Suprapubic skin (tissue), 4 donors: ENCODE results near the gene MAST4. TPM values are rescaled to one million over a fixed set of nuclear protein-coding genes. Genes with fewer than 3 reads are reported as not detected.

Experiments
- DNase-seq, 2 donors: peaks; one replicate each; pipeline ENCODE4 v3.0.0-alpha.2; 2019; ENCODE audit warnings: low spot score in 2 of 2
- H3K27ac ChIP-seq: fragments of 200-600 bp; sonication (generic); one replicate; pipeline ENCODE4 v1.5.1; 2019
- H3K27me3 ChIP-seq: fragments of 200-600 bp; sonication (generic); one replicate; pipeline ENCODE4 v1.5.1; 2019
- H3K36me3 ChIP-seq: fragments of 200-600 bp; sonication (generic); one replicate; pipeline ENCODE4 v1.5.1; 2019
- H3K4me1 ChIP-seq: fragments of 200-600 bp; sonication (generic); one replicate; pipeline ENCODE4 v1.5.1; 2019
- H3K4me3 ChIP-seq: fragments of 200-600 bp; sonication (generic); one replicate; pipeline ENCODE4 v1.5.1; 2019; ENCODE audit warnings: mild to moderate bottlenecking
- H3K9me3 ChIP-seq: fragments of 200-600 bp; sonication (generic); one replicate; pipeline ENCODE4 v1.5.1; 2019
- EP300 ChIP-seq: sonication (generic); formaldehyde crosslinking; IDR thresholded peaks from one replicate; pipeline ENCODE4 v1.6.1; 2017; ENCODE audit warnings: antibody characterized with exemption
- POLR2A ChIP-seq, 2 donors: fragments of 450-650 bp; IDR thresholded peaks; one replicate each; pipeline ENCODE4 v1.6.1; 2017; ENCODE audit warnings: antibody characterized with exemption in 2 of 2, mild to moderate bottlenecking in 2 of 2, moderate library complexity in 2 of 2
- POLR2AphosphoS5 ChIP-seq, 3 donors: sonication (generic); formaldehyde crosslinking; IDR thresholded peaks; one replicate each; pipeline ENCODE4 v1.6.1; 2017; ENCODE audit warnings: antibody characterized with exemption in 3 of 3
- WGBS: methylation state at CpG from one replicate; pipeline ENCODE4 v1.1.5; 2018; 5-methylcytosine and 5-hydroxymethylcytosine counted together
- total RNA-seq, 4 donors: library from RNA; depleted of rRNA; stranded (reverse); fragments of >200 nt; gene quantifications; one replicate each; pipeline ENCODE4 v1.1.0, GENCODE V29; 2016
- TF ChIP-seq, protein P1 (sequence below), 2 donors: fragments of 200-600 bp in 1 of 2; fragments of 450-650 bp in 1 of 2; sonication (generic) in 1 of 2; IDR thresholded peaks; one replicate each; pipeline ENCODE4 v1.5.1; 2016 to 2019; ENCODE audit warnings: antibody characterized with exemption in 2 of 2, mild to moderate bottlenecking in 1 of 2, moderate library complexity in 1 of 2

MAST4 gene
- total RNA-seq, 4 donors from 2014 or later, result 79.2 to 144 (median 98.1) TPM

- whole genome bisulfite sequencing, result 65% methylated on average over 5 of the region's 5 CpGs
- no peak for TF ChIP-seq POLR2A (IDR thresholded peaks at IDR 0.05)
- no peak for TF ChIP-seq EP300
- no peak for TF ChIP-seq POLR2AphosphoS5 (IDR thresholded peaks at IDR 0.05)
- TF ChIP-seq, protein P1, sequence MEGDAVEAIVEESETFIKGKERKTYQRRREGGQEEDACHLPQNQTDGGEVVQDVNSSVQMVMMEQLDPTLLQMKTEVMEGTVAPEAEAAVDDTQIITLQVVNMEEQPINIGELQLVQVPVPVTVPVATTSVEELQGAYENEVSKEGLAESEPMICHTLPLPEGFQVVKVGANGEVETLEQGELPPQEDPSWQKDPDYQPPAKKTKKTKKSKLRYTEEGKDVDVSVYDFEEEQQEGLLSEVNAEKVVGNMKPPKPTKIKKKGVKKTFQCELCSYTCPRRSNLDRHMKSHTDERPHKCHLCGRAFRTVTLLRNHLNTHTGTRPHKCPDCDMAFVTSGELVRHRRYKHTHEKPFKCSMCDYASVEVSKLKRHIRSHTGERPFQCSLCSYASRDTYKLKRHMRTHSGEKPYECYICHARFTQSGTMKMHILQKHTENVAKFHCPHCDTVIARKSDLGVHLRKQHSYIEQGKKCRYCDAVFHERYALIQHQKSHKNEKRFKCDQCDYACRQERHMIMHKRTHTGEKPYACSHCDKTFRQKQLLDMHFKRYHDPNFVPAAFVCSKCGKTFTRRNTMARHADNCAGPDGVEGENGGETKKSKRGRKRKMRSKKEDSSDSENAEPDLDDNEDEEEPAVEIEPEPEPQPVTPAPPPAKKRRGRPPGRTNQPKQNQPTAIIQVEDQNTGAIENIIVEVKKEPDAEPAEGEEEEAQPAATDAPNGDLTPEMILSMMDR (IDR thresholded peaks at IDR 0.05), result no peak
Measured at GRCh38 chr5:66850354-66851075, 254.3 kb downstream of the MAST4 start.

GRCh38 chr5:66851306-66851705, 255.1 kb downstream of the MAST4 start:
- H3K27ac ChIP-seq, result peak overlapping the region; percentile 11
- no peak overlapping the region for H3K4me3 ChIP-seq
- H3K4me1 ChIP-seq, result peaks cover 8% of the 10 kb centered on the region
- no peaks in the 10 kb centered on the region for H3K27me3 ChIP-seq
- WGBS, result 39% methylated on average over 2 of the region's 2 CpGs
- TF ChIP-seq, protein P1 (IDR thresholded peaks at IDR 0.05), result no peak
- TF ChIP-seq POLR2A (IDR thresholded peaks at IDR 0.05), result no peak
- no peak for TF ChIP-seq POLR2AphosphoS5 (IDR thresholded peaks at IDR 0.05)
- TF ChIP-seq EP300, result no peak
- no peak for DNase-seq
- H3K36me3 ChIP-seq, result no peaks in the 10 kb centered on the region
- no peaks in the 10 kb centered on the region for H3K9me3 ChIP-seq

More at GRCh38 chr5:66850354-66851075, 254.3 kb downstream of the MAST4 start:
- no peaks in the 10 kb centered on the region for H3K36me3 ChIP-seq
- H3K27ac ChIP-seq, result peak overlapping the region; percentile 11
- H3K4me3 ChIP-seq, result no peak overlapping the region
- peaks cover 8% of the 10 kb centered on the region for H3K4me1 ChIP-seq
- H3K27me3 ChIP-seq, result no peaks in the 10 kb centered on the region
- no peak for DNase-seq
- no peaks in the 10 kb centered on the region for H3K9me3 ChIP-seq

DNA sequence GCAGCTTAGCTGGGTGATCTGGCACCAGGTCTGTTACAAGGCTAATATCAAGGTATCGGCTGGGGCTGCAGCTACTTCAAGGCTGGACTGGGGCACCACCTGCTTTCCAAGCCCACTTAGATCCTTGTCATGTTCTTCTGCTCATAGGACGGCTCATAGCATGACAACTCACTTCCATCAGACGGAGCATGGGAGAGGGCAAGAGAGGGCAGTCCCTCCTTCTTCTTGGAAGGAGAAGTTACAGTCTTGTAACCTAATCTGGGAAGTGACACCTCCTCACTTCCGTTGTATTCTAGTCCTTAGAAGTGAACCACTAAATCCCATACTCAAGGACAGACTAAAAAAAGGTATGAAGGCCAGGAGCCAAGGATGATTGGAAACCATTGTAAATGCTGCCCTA, 258.2 kb downstream of the MAST4 start:
- no peak overlapping the region for H3K4me3 ChIP-seq
- H3K36me3 ChIP-seq, result no peaks in the 10 kb centered on the region
- peaks cover 8% of the 10 kb centered on the region for H3K4me1 ChIP-seq
- no peak for TF ChIP-seq EP300
- no peak for TF ChIP-seq POLR2AphosphoS5 (IDR thresholded peaks at IDR 0.05)
- no peaks in the 10 kb centered on the region for H3K9me3 ChIP-seq
- DNase-seq, result no peak
- no peaks in the 10 kb centered on the region for H3K27me3 ChIP-seq
- 88% methylated on average over 4 of the region's 4 CpGs for whole genome bisulfite sequencing
- H3K27ac ChIP-seq, result no peak overlapping the region

GRCh38 chr5:66856041-66856805, 260.0 kb downstream of the MAST4 start:
- peaks cover 3% of the 10 kb centered on the region for H3K4me1 ChIP-seq
- no peak overlapping the region for H3K4me3 ChIP-seq
- H3K27ac ChIP-seq, result no peak overlapping the region
- no peaks in the 10 kb centered on the region for H3K9me3 ChIP-seq
- DNase-seq, result no peak
- WGBS, result 94% methylated on average over 2 of the region's 2 CpGs
- TF ChIP-seq POLR2AphosphoS5 (IDR thresholded peaks at IDR 0.05), result no peak
- no peak for TF ChIP-seq EP300
- no peak for TF ChIP-seq POLR2A (IDR thresholded peaks at IDR 0.05)
- TF ChIP-seq, protein P1 (IDR thresholded peaks at IDR 0.05), result no peak
- H3K36me3 ChIP-seq, result no peaks in the 10 kb centered on the region
- no peaks in the 10 kb centered on the region for H3K27me3 ChIP-seq

GRCh38 chr5:66859526-66859925, 263.3 kb downstream of the MAST4 start:
- Histone ChIP-seq H3K4me3 (no peak overlapping the region), H3K36me3 (no peaks in the 10 kb centered on the region), H3K27ac (no peak overlapping the region), H3K27me3 (no peaks in the 10 kb centered on the region), H3K4me1 (peaks cover 6% of the 10 kb centered on the region), H3K9me3 (no peaks in the 10 kb centered on the region)
- DNase-seq, result no peak
- 66% methylated on average over 2 of the region's 2 CpGs for WGBS
- TF ChIP-seq POLR2A (IDR thresholded peaks at IDR 0.05), result no peak
- TF ChIP-seq POLR2AphosphoS5 (IDR thresholded peaks at IDR 0.05), result no peak
- no peak for TF ChIP-seq EP300
- TF ChIP-seq, protein P1 (IDR thresholded peaks at IDR 0.05), result no peak
